H4 (cell line): ENCODE measurements around the gene DOK7. TPM values are rescaled to one million over a fixed set of nuclear protein-coding genes. Genes with fewer than 3 reads are reported as not detected.
"Not testable (repeated sequence)": the region's sequence is repeated elsewhere in the genome, so short reads cannot be mapped to it uniquely, and the experiment has no call there.

Experiments
- DNase-seq: peaks from one replicate; pipeline ENCODE4 v3.0.0-alpha.2; 2015; ENCODE audit warnings: low spot score
- total RNA-seq: library from RNA; depleted of rRNA; stranded (reverse); fragments of >200 nt; shearing (Covaris generic); gene quantifications from 2 replicates; pipeline ENCODE4 v1.2.3, GENCODE V29; 2014

Gene DOK7
- total RNA-seq, 1 experiment from 2014 or later, result 0.04 TPM

DNA sequence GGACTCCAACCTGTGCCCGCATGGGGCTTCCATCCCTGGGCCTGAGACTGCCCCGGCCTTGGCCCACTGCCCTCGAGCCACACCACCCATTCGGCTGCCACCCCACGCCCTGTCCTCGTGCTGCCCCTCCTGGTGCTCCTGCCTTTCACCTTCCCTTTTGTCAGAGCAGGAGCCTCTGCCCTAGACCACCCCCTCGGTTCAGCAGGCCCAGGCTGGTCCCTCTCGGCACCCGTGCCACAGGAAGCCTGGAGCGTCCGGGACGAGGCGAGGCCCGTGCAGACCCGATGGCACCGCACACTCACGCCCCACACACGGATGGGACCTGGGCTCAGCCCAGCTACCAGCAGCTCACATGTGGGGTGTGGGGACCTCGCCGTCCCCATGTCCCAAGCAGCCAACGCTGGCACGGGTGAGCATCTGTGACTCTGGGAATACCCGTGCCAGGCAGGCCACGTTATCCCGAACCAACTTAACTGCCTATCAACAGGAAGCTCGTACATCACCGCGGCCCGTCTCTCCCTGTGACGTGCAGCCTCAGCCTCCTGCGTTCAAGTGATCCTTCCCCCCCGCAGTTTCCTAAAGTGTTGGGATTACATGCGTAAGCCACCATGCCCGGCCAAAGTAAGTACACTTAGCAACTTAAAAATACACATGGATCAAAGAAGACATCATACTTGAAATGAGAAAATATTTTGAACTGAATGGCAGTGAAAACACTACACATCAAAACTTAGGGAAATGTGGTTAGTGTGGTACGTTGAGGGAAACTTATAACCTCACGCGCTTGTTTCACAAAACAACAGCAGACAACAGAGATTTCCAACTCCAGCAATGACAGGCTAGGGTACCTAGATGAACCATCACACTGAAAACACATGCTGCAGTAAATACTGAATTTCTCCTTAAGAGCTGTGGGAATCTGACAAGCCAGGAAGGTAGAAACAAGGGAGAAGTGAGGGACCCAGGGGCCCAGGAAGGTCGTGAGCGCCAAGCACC lies 40.1 kb downstream of the DOK7 start:
- no peak for DNase-seq

DNA sequence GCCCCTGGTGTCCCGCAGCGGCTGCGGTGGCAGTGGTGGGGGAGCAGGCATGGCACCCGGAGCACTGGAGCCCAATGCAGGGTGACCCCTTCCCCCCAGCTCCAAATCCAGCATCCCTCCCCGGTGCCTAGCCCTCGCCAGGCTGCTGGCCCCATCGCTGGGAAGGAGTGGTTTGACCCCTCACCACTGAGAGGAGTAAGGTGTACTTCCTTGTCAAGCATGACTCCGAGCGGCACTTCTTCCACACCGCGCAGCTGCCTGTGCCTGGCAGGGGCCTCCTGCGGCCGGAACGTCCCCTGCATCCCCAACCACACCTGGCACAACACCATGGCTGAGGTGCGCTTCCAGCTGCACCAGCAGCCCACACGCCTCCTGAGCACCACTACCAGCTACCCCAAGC lies 42.1 kb downstream of the DOK7 start:
- no peak for DNase-seq

DNA sequence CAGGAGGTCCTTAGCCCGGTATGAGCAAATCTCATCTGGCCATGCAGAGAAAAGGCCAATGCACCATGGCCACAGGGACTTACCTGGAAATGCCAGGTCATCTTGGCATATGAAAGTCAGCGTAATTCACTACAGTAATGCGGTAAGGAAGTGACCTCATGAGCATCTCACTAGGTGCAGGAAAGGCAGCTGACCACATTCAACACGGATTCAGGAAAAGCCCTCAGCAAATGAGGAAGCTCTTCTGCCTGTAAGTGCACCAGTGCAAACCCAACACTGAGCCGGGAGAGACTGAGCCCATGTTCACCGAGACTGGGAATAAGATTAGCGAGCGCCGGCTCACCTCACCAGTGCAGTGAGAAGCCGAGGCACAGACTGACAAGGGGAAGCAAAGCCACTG lies 45.4 kb downstream of the DOK7 start:
- no peak for DNase-seq

DNA sequence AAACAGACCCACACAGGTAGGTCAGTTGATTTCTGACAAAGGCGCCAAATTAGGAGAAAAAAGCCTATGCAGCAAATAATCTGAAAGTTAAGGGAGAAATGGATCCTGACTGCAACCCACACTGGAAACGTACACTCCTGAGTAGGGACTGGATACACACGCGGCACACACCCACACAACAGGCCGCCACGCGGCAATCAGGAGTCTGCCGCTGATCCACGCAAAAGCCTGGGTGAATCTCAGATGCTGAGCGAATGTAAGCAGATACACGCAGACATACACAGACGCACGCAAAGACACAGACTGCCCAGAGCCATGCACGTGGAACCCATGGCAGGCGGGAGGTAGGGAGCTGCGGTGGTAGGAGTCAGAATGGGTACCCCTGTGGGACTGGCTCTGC lies 47.4 kb downstream of the DOK7 start:
- DNase-seq, result no peak

DNA sequence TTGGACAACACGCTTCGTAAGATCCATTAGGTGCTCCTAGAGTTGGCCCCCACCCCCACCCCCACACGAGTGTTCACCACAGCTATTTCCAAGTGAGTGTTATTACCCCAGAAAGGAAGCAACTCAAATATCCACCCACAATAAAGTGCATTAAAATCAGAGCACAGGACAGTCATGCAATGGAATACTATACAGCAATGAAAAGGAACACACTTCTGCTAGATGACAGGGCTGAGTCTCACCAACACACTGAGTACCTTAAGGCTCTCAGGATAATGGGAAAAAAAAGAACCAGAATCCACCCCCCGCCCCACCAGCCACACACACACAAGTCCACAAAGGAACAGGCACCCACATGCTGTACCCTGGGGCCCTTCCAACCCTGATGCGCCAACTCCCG lies 48.1 kb downstream of the DOK7 start:
- no peak for DNase-seq

DNA sequence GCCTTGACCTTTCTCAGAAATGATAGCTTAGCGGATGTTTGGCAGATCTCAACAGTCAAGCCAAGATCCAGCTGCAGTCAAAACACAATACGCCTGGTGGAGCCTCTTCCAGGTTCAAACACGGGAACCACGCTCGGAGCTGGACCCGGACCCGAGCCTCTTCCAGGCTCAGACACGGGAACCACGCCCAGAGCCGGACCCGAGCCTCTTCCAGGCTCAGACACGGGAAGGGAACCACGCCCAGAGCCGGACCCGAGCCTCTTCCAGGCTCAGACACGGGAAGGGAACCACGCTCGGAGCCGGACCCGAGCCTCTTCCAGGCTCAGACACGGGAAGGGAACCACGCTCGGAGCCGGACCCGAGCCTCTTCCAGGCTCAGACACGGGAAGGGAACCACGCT lies 48.5 kb downstream of the DOK7 start:
- DNase-seq, result not testable (repeated sequence)

DNA sequence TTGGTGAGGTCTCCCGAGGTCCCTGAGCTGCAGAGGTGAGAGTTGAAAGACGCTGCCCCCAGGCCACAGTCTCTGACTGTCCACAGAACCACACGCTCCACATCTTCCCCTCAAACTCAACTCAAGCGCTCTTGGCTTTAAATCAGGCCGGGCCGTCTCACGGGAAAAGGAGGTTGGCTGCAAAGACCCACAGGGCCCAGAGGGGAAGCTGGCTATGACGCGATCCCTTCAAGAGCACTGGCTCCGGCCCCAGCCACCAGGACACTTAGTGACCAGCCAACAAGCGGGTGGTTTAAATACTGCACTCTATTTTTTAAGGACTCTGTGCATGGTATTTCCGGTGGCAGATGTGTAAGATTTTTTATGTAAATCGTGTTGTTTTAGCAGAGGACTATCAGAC lies 49.2 kb downstream of the DOK7 start:
- DNase-seq, result no peak

DNA sequence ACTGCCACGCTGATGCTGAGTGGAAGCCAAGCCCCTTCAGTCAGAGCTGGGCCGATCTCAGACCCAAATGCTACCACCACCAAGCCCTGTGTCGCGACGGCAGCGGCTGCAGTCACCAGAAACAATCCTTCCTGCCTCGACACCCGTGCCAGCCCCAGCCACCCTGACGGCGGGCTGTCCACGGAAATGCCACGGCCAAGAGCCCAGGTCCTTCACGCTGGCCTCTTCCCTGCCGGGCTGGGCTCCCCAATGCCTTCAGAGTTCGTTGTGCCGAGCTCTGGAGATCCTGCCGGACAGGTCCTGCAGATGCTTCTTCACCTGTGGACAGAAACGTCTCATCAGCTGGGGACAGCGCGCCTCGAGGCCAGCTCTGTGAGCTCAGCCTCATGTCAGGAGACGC lies 49.6 kb downstream of the DOK7 start:
- DNase-seq, result no peak

DNA sequence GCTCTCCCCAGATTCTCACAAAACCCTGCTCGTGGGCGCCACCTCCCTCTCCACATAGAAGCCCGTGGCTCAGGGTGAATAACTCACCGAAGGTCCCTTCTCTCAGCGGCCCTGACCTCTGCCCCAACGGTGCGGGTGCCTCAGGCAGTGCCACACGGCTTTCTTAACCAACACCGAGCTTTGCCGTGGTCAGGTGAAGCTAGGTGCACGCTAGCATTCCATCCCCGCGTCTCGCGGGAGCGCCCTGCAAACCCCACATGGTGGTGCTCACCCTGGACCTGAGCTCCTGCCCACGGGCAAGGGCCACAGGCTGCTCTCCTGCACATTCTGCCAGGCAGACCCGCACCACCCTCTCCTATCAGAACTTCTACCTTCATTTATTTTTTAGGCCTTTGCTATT lies 50.7 kb downstream of the DOK7 start:
- no peak for DNase-seq

DNA sequence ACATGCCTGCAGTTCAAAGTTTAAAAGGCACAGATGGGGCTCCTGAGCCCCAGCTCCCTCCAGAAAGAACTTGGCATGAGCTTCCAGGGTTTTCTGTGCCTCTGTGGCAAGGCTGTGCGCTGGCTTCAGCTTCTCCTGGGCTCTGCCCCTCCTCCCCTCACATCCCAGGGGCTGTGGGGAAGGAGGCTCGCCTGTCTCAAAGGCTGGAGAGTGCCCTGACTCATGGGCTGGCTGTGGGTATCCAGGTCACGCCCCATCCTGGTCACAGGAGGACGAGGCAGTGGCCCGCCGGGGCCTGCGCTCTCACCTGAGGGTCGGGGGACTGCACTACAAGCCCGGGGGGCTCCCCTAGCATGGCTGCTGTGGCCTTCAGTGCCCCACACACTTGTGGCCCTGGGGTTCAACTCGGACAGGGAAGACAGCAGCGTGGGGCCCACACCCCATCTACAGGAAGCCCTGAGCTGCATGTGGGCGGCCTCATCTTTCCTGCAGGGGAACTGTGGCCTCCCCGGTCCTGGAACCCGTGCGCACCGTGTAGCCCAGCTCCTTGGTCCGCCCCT lies 51.2 kb downstream of the DOK7 start:
- DNase-seq, result no peak

DNA sequence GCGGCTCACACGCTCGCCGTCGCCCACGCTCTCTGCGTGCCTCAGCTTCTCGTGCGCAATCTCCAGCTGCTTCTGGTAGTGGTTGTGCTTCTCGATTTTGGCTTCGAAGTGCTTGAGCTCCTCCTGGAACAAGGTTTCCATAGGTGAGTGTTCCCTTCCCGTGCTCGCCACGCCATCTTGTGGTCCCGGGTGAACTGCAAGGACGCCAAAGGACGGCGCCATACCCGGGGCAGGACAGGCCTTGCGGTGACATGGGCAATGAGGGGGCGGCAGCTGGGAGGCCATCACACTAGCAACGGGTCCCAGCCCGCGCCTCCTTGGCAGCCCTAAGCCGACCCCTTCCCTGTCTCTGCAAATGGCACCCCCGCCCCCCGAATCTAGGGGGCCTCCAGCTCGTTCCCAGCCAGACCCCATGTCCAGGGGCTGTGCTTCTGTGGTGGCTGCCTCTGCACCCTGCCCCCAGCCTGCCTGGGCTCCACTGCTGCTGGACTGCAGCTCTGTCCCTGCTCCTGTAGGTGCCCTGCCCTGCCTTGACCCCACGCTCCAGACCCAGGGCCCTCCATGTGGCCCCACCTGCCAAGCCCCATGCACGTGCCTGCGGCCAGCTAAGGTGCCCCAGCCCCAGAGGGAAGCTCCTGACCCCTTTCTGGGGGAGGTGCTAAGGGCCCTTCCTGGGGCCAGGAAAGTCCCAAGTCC lies 51.8 kb downstream of the DOK7 start:
- no peak for DNase-seq

DNA sequence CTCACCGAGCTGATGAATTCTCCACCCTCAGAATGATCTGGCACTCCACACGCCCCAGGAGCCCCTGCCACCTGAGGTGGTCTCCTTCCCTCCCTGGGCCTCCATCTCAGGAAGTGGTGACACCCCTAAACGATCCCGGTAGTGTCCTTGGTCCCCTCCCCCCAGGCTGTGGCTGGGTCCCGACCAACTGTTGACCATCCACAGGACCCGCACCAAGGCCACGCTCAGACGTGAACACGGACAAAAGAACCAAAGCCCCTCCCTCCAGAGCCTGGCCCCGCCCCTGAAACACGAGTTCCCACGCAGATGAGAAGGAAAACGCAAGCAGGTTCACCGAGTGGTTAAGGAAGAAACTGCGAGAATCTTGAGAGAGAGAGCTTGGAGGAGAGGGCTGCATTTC lies 52.5 kb downstream of the DOK7 start:
- no peak for DNase-seq

DNA sequence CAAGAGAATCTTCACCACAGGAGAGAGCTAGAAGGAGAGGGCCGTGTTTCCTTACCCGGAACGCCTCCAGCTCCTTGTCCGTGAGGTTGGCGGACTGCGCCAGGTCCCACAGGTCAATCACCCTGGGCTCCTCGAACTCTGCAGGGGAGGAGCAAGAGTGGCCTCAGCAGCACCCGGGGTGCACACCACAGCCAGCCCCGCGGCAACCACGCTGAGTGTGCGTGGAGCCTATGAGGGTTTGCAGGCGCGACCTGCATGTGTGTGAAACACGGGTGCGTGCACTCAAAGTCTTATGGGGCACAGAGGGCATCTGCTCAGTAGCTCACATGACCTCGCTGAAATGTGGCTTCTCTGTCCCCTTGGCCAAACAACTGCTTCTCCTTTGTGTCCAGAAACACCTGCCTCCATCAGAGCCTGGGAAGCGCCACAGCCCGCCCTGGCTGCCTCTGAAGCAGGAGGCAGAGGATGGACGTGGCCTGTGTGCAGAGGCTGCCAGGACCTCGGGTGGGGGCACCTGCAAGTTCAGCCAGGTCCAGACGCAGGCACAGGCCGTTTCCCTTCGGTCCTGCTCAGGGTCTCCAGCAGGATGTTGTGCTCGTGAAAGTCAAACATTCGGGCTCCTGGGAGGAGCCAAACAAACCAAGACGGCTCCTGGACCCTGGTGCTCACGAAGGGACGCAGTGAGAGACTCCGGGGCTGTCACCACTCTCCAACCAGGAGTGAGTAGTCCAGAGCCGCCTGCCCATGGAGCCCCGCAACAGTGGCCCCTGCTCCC lies 53.1 kb downstream of the DOK7 start:
- DNase-seq, result no peak

DNA sequence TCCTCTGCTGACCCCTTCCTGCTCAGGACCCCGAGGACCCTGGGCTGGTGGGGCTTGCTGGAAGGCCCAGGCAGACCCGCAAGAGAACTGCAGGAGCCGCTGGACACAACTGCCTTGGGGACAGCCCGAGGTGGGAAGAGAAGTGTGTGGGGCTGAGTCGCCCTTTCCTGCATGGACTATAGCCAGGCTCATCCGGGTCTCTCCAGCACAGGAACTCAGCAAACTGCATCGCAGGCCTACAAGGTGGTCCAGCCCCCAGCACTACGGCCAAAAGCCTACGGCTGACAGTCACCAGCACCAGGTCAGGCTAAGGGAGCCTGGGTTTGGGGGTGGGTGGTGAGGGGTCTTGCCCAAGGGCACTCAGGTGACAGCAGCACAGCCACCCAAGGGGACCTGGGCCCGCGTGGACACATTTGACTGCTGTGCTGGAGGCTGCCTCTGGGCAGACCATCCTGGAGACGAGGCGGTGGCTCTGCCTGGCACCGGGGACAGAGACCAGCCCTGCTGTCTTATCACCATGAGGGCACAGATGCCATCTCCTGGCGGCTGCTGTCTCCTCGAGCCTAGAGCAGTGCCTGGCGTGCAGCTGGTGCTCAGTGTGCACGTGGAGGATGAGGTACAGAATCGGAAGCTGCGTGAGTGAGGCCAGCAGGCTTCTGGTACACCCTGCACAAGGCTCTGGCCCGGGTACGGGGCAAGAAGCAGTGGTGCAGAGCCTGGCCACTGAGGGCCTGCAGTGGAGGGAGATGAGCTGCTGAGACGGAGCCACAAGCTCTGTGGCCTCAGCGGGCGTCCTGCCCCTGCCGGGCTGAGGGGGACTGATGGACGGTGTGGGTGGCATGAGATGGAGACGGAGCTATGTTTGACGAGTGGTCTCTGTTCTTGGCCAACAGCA lies 54.0 kb downstream of the DOK7 start:
- no peak for DNase-seq

DNA sequence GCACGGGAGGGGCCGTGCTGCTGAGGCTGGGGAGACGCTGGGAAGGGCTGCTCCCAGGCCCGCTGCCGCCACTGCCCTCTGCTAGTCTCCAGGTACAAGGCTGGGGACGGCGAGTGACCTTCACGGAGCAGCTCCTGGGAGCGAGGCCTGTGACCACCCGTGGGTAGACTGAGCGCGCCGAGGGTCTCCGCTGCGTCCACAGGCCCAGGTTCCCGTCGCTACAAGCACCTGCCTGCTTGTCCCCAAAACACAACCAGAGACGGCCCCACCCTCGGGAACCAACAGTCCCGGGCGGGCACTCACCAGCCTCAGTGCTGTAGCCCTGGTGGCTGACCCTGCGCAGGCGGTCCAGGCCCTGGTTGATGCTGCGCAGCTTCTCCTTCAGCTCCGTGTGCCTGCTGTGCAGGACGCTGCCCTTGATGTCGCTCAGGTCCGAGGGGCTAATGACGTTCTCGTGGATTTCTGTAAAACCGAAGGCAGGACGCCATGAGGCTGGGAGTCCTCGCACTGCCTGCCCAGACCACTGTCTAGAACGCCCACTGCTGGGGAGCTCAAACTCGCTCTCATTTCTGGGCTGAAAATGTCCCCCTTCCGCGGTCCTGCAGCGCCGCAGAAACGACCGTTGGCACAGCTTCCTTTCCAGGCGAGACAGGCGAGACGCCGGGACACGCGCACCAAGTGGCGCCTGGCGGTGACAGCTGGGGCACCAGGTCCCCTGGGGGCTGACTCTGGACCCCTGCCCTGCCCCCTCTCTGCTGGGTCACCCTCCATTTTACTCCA lies 54.8 kb downstream of the DOK7 start:
- DNase-seq, result no peak

DNA sequence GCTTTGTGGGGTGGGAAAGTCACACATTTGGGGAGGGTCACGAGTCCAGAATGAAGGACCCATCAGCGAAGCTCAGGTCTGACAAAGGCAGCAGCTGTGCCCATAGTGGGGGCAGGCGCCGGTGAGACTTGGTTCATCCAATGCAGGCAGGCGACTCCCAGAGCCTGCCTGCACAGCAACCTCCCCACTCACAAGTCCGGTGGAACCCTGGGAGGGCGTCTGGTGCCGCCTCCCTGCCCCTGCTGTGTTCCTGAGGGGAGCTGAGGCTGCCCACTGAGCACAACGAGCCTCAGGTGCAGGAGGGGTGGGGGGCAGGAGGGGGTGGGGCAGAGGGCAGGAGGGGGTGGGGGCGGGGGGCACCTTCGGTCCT lies 55.4 kb downstream of the DOK7 start:
- no peak for DNase-seq

DNA sequence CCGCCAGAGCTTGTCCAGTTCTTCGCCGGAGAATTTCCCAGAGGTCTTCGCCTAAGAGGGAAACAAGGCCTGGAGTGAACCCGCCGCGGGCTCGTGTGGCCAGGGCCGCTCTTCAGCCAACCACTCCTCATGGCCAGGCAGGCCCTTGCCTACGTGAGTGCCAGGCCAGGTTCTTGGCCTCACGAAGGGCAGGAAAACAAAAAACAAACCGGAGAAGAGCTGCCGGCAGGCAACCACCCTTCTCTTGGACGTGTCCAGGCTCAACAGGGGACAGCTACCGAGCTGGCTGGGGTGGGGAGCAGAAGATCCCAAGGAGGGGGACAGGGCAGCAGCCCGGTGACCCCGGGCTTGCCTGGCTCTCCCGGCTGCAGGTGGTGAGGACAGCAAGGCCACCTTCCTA lies 55.8 kb downstream of the DOK7 start:
- DNase-seq, result no peak

DNA sequence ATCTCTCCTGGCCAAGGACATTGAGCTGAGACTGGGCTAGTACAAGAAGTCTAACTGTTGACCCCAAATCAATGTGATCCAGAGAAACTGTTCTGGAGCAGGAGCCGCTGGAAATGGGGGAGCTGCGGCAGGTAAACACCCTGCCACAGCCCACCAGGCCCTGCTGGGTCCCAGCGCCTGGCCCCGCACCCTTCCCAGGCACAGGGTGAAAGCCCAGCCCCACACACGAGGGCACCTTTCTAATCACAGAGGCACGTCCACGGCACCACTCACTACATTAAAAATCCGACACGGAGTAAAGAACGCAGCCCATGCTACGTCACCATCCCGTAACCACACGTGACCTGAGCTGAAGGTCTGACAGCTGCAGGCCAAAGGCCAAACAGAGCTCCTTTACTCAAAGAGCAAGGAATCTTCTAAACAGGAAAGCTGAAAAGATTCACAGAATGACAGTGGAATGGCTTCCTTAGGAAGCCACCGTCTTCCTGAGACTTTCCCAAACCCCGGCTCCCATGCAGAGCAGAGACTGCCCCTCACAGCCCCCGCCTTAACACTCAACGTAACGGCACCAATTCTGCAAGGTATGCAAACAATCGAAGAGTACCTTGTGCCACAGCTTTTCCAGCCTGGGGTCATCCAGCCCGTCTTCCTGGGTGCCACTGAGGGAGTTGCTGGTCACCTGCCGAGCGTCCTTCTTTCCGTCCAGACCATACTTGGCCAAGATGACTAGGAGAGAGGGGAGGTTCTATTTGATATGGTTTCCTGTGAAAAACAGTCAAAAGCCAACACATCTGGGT lies 56.6 kb downstream of the DOK7 start:
- no peak for DNase-seq

DNA sequence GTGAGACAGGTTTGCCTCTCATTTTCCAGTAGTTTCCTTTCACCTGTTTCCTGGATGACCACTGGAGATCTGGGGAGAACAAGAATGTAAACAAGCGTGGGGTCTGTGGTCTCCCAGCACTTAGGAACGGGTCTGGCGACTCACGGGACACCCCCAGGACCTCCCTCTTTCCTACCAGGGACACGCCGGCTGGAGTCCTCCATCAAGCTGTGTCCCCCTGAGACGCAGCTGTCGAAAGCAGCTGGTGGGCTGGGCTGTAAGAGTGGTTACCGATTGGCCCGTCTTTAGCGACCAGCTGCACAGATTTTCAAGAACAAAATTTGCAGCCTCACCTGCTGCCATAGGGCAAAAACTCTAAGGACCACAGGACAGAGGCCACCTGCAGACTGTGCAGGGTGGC lies 57.2 kb downstream of the DOK7 start:
- no peak for DNase-seq
